Hepatocyte (in vitro differentiated cells): ENCODE results near the gene AKAP6.

Experiments used
- EZH2 ChIP-seq: fragments of 200-600 bp; sonication (generic); IDR thresholded peaks from 2 replicates; pipeline ENCODE4 v1.6.1; 2016; ENCODE audit warnings: antibody characterized with exemption, mild to moderate bottlenecking, borderline replicate concordance
- EZH2phosphoT487 ChIP-seq: fragments of 200-600 bp; sonication (generic); IDR thresholded peaks from one replicate; pipeline ENCODE4 v1.6.1; 2018; ENCODE audit warnings: antibody characterized with exemption, mild to moderate bottlenecking, low read depth, moderate library complexity; ENCODE audit not compliant: unreplicated experiment, severe bottlenecking
- TF ChIP-seq, protein P1 (sequence below): fragments of 200-600 bp; sonication (generic); IDR thresholded peaks from 2 replicates; pipeline ENCODE4 v1.5.1; 2016; ENCODE audit warnings: antibody characterized with exemption, mild to moderate bottlenecking; ENCODE audit not compliant: poor library complexity

DNA sequence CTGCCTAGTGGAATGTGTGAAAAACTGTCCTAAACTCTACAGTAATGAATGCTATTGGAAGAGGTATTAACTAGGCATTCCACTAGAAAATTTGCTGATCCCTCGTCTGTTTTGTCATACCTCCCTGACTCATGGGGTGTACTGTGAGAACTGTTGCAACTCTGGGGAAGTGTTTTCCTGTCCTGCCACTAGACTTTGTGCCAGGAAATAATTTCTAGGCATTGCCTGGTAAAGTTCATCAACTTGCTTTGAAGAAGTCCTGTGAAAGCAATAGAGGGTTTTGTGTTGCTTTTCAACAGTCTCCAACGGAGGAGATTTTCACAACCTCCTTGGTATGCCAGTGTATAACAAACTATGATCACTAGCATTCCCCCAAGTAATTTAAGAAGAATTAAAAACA, 139.9 kb downstream of the AKAP6 start:
- TF ChIP-seq EZH2, result no peak
- TF ChIP-seq, protein P1, sequence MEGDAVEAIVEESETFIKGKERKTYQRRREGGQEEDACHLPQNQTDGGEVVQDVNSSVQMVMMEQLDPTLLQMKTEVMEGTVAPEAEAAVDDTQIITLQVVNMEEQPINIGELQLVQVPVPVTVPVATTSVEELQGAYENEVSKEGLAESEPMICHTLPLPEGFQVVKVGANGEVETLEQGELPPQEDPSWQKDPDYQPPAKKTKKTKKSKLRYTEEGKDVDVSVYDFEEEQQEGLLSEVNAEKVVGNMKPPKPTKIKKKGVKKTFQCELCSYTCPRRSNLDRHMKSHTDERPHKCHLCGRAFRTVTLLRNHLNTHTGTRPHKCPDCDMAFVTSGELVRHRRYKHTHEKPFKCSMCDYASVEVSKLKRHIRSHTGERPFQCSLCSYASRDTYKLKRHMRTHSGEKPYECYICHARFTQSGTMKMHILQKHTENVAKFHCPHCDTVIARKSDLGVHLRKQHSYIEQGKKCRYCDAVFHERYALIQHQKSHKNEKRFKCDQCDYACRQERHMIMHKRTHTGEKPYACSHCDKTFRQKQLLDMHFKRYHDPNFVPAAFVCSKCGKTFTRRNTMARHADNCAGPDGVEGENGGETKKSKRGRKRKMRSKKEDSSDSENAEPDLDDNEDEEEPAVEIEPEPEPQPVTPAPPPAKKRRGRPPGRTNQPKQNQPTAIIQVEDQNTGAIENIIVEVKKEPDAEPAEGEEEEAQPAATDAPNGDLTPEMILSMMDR, result no peak
- TF ChIP-seq EZH2phosphoT487, result no peak
